Neuronal stem cell (in vitro differentiated cells): ENCODE measurements around the gene FMO4.

ENCODE experiments used
- DNase-seq: peaks from one replicate; pipeline ENCODE4 v3.0.0-alpha.2; 2013; ENCODE audit warnings: low spot score
- H2AFZ ChIP-seq: one replicate; pipeline ENCODE4 v1.6.1; 2013; ENCODE audit warnings: mild to moderate bottlenecking, low read length, inconsistent platforms
- H2AK5ac ChIP-seq: 2 replicates; pipeline ENCODE4 v1.6.1; 2013; ENCODE audit warnings: low read depth, mild to moderate bottlenecking, inconsistent platforms, low read length, moderate library complexity, mixed read lengths
- H2BK120ac ChIP-seq: 2 replicates; pipeline ENCODE4 v1.6.1; 2013; ENCODE audit warnings: low read depth, mild to moderate bottlenecking, inconsistent platforms, low read length, moderate library complexity, mixed read lengths
- H2BK12ac ChIP-seq: one replicate; pipeline ENCODE4 v1.6.1; 2013; ENCODE audit warnings: low read length, inconsistent platforms
- H2BK15ac ChIP-seq: 2 replicates; pipeline ENCODE4 v1.6.1; 2013; ENCODE audit warnings: mild to moderate bottlenecking, low read length, inconsistent platforms, mixed read lengths
- H2BK5ac ChIP-seq: one replicate; pipeline ENCODE4 v1.6.1; 2013; ENCODE audit warnings: inconsistent platforms, mild to moderate bottlenecking, low read length, moderate library complexity
- H3K14ac ChIP-seq: one replicate; pipeline ENCODE4 v1.6.1; 2013; ENCODE audit warnings: low read length, inconsistent platforms
- H3K18ac ChIP-seq: 2 replicates; pipeline ENCODE4 v1.6.1; 2013; ENCODE audit warnings: low read length, inconsistent platforms
- H3K23ac ChIP-seq: 2 replicates; pipeline ENCODE4 v1.6.1; 2013; ENCODE audit warnings: low read depth, mild to moderate bottlenecking, mixed read lengths, low read length, inconsistent platforms; ENCODE audit not compliant: poor library complexity
- H3K27ac ChIP-seq: replicated peaks from 3 replicates; pipeline ENCODE4 v1.5.1; 2013; ENCODE audit warnings: low read length, inconsistent platforms
- H3K27me3 ChIP-seq, 3 experiments: 2 replicates each; pipeline ENCODE4 v1.6.1; 2013; ENCODE audit warnings: low read length in 3 of 3, mild to moderate bottlenecking in 2 of 3, inconsistent platforms in 1 of 3, low read depth in 1 of 3, mixed read lengths in 1 of 3, moderate library complexity in 1 of 3; ENCODE audit not compliant: control insufficient read depth in 3 of 3, insufficient read depth in 3 of 3
- H3K36me3 ChIP-seq, 2 donors: replicated peaks in 1 of 2; 2 replicates each; pipeline ENCODE4 v1.6.1; 2013; ENCODE audit warnings: low read length in 2 of 2; ENCODE audit not compliant: control insufficient read depth in 2 of 2, insufficient read depth in 2 of 2
- H3K4ac ChIP-seq: 2 replicates; pipeline ENCODE4 v1.6.1; 2013; ENCODE audit warnings: inconsistent platforms, mild to moderate bottlenecking, low read length, moderate library complexity
- H3K4me1 ChIP-seq, 2 donors: 1 replicate in 1 of 2; 2 replicates in 1 of 2; pipeline ENCODE4 v1.6.1; 2013; ENCODE audit warnings: low read length in 2 of 2, low read depth in 1 of 2; ENCODE audit not compliant: control insufficient read depth in 2 of 2, insufficient read depth in 1 of 2
- H3K4me2 ChIP-seq: one replicate; pipeline ENCODE4 v1.6.1; 2013; ENCODE audit warnings: mild to moderate bottlenecking, low read length, inconsistent platforms; ENCODE audit not compliant: insufficient read depth, poor library complexity, severe bottlenecking
- H3K4me3 ChIP-seq, 2 donors: 2 replicates each; pipeline ENCODE4 v1.5.1; 2013; ENCODE audit warnings: low read length in 2 of 2, mild to moderate bottlenecking in 2 of 2, inconsistent platforms in 1 of 2, moderate library complexity in 1 of 2
- H3K79me1 ChIP-seq: one replicate; pipeline ENCODE4 v1.6.1; 2013; ENCODE audit warnings: low read depth, mild to moderate bottlenecking, inconsistent platforms, low read length, moderate library complexity
- H3K9ac ChIP-seq: one replicate; pipeline ENCODE4 v1.6.1; 2013; ENCODE audit warnings: mild to moderate bottlenecking, low read depth, low read length, inconsistent platforms; ENCODE audit not compliant: poor library complexity
- H3K9me3 ChIP-seq, 2 donors: replicated peaks in 1 of 2; 2 replicates each; pipeline versions ENCODE3 to v1.6.1; 2013; ENCODE audit warnings: low read length in 2 of 2, mild to moderate bottlenecking in 2 of 2, inconsistent platforms in 1 of 2, low read depth in 1 of 2, mixed read lengths in 1 of 2, moderate library complexity in 1 of 2; ENCODE audit not compliant: control insufficient read depth in 2 of 2, insufficient read depth in 1 of 2
- H4K8ac ChIP-seq: one replicate; pipeline ENCODE4 v1.6.1; 2013; ENCODE audit warnings: low read depth, mild to moderate bottlenecking, inconsistent platforms, low read length, moderate library complexity
- H4K91ac ChIP-seq: one replicate; pipeline ENCODE4 v1.6.1; 2013; ENCODE audit warnings: low read length, low read depth, mild to moderate bottlenecking, inconsistent platforms; ENCODE audit not compliant: poor library complexity
- WGBS, 2 donors: extraction: QIAGEN DNeasy Blood & Tissue Kit; methylation state at CpG; one replicate each; pipeline ENCODE4 v1.1.7; 2013; ENCODE audit warnings: missing lambda C conversion rate in 2 of 2, mixed read lengths in 1 of 2; ENCODE audit not compliant: insufficient read length in 2 of 2, insufficient replicate concordance in 1 of 2; ENCODE audit errors: extremely low coverage in 2 of 2; 5-methylcytosine and 5-hydroxymethylcytosine counted together

The FMO4 gene

GRCh38 chr1:171270806-171271205 is 43.2 kb upstream of the FMO4 start:
- Histone ChIP-seq H3K4ac (no peak overlapping the region), H3K36me3 (no peaks in the 10 kb centered on the region), H2BK15ac (no peak overlapping the region), H2BK5ac (no peak overlapping the region), H4K8ac (no peak overlapping the region), H3K79me1 (no peaks in the 10 kb centered on the region), H3K23ac (no peak overlapping the region), H3K27me3 (no peaks in the 10 kb centered on the region), H3K9ac (no peak overlapping the region), H3K4me2 (no peak overlapping the region), H3K4me1 (no peaks in the 10 kb centered on the region), H3K9me3 (no peaks in the 10 kb centered on the region), H2BK12ac (no peak overlapping the region), H3K14ac (no peak overlapping the region), H2AK5ac (no peak overlapping the region), H2BK120ac (no peak overlapping the region), H4K91ac (no peak overlapping the region), H3K18ac (no peak overlapping the region), H2AFZ (no peak overlapping the region), H3K4me3 (no peak overlapping the region), H3K27ac (no peak overlapping the region)
- no peak for DNase-seq
- WGBS, 2 donors = no CpG with 5 or more reads among the region's 2 CpGs

GRCh38 chr1:171277534-171277933 is 36.4 kb upstream of the FMO4 start:
- no peaks in the 10 kb centered on the region for H3K27me3 ChIP-seq
- no peak overlapping the region for H3K4ac ChIP-seq
- no peak overlapping the region for H3K9ac ChIP-seq
- DNase-seq = no peak
- H4K91ac ChIP-seq = no peak overlapping the region
- no peak overlapping the region for H3K23ac ChIP-seq
- H3K79me1 ChIP-seq = no peaks in the 10 kb centered on the region
- no peak overlapping the region for H2AK5ac ChIP-seq
- no peak overlapping the region for H2BK12ac ChIP-seq
- H3K14ac ChIP-seq = no peak overlapping the region
- H2BK15ac ChIP-seq = no peak overlapping the region
- no peak overlapping the region for H3K4me3 ChIP-seq
- no peak overlapping the region for H3K4me2 ChIP-seq
- no peaks in the 10 kb centered on the region for H3K36me3 ChIP-seq
- no peak overlapping the region for H2AFZ ChIP-seq
- H3K18ac ChIP-seq = no peak overlapping the region
- no peak overlapping the region for H2BK5ac ChIP-seq
- H3K27ac ChIP-seq = no peak overlapping the region
- H3K9me3 ChIP-seq = no peaks in the 10 kb centered on the region
- H2BK120ac ChIP-seq = no peak overlapping the region
- no peak overlapping the region for H4K8ac ChIP-seq
- WGBS, 2 donors = no CpG with 5 or more reads among the region's 2 CpGs
- H3K4me1 ChIP-seq = no peaks in the 10 kb centered on the region

GRCh38 chr1:171279234-171279633 is 34.7 kb upstream of the FMO4 start:
- Histone ChIP-seq H3K14ac (no peak overlapping the region), H3K4ac (no peak overlapping the region), H2AFZ (no peak overlapping the region), H2BK120ac (no peak overlapping the region), H3K4me2 (no peak overlapping the region), H3K4me1 (no peaks in the 10 kb centered on the region), H4K91ac (no peak overlapping the region), H2BK15ac (no peak overlapping the region), H3K9ac (no peak overlapping the region), H3K27ac (no peak overlapping the region), H3K27me3 (no peaks in the 10 kb centered on the region), H4K8ac (no peak overlapping the region), H3K36me3 (no peaks in the 10 kb centered on the region), H3K79me1 (no peaks in the 10 kb centered on the region), H3K18ac (no peak overlapping the region), H2AK5ac (no peak overlapping the region), H2BK12ac (no peak overlapping the region), H2BK5ac (no peak overlapping the region), H3K23ac (no peak overlapping the region), H3K4me3 (no peak overlapping the region), H3K9me3 (no peaks in the 10 kb centered on the region)
- no CpG with 5 or more reads among the region's 2 CpGs for WGBS, 2 donors
- DNase-seq = no peak

GRCh38 chr1:171279678-171280077 is 34.3 kb upstream of the FMO4 start:
- H3K27me3 ChIP-seq = no peaks in the 10 kb centered on the region
- no peak overlapping the region for H3K4ac ChIP-seq
- H3K23ac ChIP-seq = no peak overlapping the region
- no peak overlapping the region for H3K9ac ChIP-seq
- H3K4me2 ChIP-seq = no peak overlapping the region
- H3K9me3 ChIP-seq = no peaks in the 10 kb centered on the region
- no peaks in the 10 kb centered on the region for H3K36me3 ChIP-seq
- no peak overlapping the region for H4K8ac ChIP-seq
- H3K18ac ChIP-seq = no peak overlapping the region
- H3K4me1 ChIP-seq = no peaks in the 10 kb centered on the region
- no peak overlapping the region for H2BK120ac ChIP-seq
- H3K4me3 ChIP-seq = no peak overlapping the region
- H2BK5ac ChIP-seq = no peak overlapping the region
- no CpG with 5 or more reads among the region's 3 CpGs for WGBS, 2 donors
- H2AK5ac ChIP-seq = no peak overlapping the region
- no peak overlapping the region for H2BK15ac ChIP-seq
- no peak for DNase-seq
- no peak overlapping the region for H4K91ac ChIP-seq
- no peak overlapping the region for H3K27ac ChIP-seq
- no peak overlapping the region for H3K14ac ChIP-seq
- H2AFZ ChIP-seq = no peak overlapping the region
- no peaks in the 10 kb centered on the region for H3K79me1 ChIP-seq
- H2BK12ac ChIP-seq = no peak overlapping the region
